Panc1 (cell line): ENCODE results near the gene GAL3ST3. TPM values are rescaled to one million over a fixed set of nuclear protein-coding genes. Genes with fewer than 3 reads are reported as not detected.
A peak's percentile ranks its signal among the peaks of the same experiment; 100 is the strongest.

Experiments
- ATAC-seq: fragments of 200-7000 bp; cut with Tn5 transposase; 2 replicates; pipeline ENCODE4 v1.9.1; 2020; ENCODE audit warnings: mild to moderate bottlenecking, moderate library complexity
- BruUV-seq: library from RNA; stranded (reverse); fragments of 400-500 nt; replicated peaks from 2 replicates; lab custom pipeline; 2021; lab: Mats Ljungman, UMichigan
- CTCF ChIA-PET: fragments of 300-600 bp; sonication (Branson Sonifier 250); formaldehyde crosslinking; loops from one replicate; lab custom pipeline; 2022; ENCODE audit warnings: antibody characterized with exemption; lab: Charles Lee
- POLR2A ChIA-PET: fragments of 300-600 bp; sonication (Branson Sonifier 250); formaldehyde crosslinking; loops from one replicate; lab custom pipeline; 2022; ENCODE audit warnings: antibody characterized with exemption; lab: Charles Lee
- DNase-seq: peaks from one replicate; pipeline ENCODE4 v3.0.0-alpha.2; 2010; ENCODE audit warnings: low read depth, low spot score
- H3K27ac ChIP-seq: 2 replicates; pipeline ENCODE4 v1.5.1; 2011; ENCODE audit warnings: mild to moderate bottlenecking, low read length, inconsistent platforms
- H3K27me3 ChIP-seq: fragments of 200-500 bp; sonication (Bioruptor generic); 2 replicates; pipeline ENCODE4 v1.6.0; 2014; ENCODE audit warnings: low read length, inconsistent platforms; ENCODE audit not compliant: control insufficient read depth, insufficient read depth
- H3K36me3 ChIP-seq: fragments of 200-500 bp; sonication (Bioruptor generic); 2 replicates; pipeline ENCODE4 v1.5.1; 2014; ENCODE audit warnings: inconsistent platforms, mild to moderate bottlenecking, low read length, moderate library complexity; ENCODE audit not compliant: control insufficient read depth, insufficient read depth
- H3K4me1 ChIP-seq: 2 replicates; pipeline ENCODE4 v1.5.1; 2011; ENCODE audit warnings: inconsistent platforms, mild to moderate bottlenecking, low read length, moderate library complexity; ENCODE audit not compliant: control insufficient read depth, insufficient read depth
- H3K4me3 ChIP-seq, 2 experiments: 2 replicates each; pipeline ENCODE4 v1.5.1; 2011 to 2012; ENCODE audit warnings: low read depth in 2 of 2, low read length in 2 of 2, mild to moderate bottlenecking in 2 of 2, inconsistent platforms in 1 of 2, moderate library complexity in 1 of 2
- H3K9me3 ChIP-seq: fragments of 200-500 bp; sonication (Bioruptor generic); 2 replicates; pipeline ENCODE4 v1.5.1; 2014; ENCODE audit warnings: low read depth, mild to moderate bottlenecking, inconsistent platforms, low read length, moderate library complexity; ENCODE audit not compliant: control insufficient read depth, insufficient read depth
- POLR2AphosphoS5 ChIP-seq: IDR thresholded peaks from 2 replicates; pipeline ENCODE4 v1.6.1; 2012; ENCODE audit warnings: mild to moderate bottlenecking, low read depth, low read length, moderate library complexity
- SIN3A ChIP-seq: IDR thresholded peaks from 2 replicates; pipeline ENCODE4 v1.6.1; 2012; ENCODE audit warnings: low read depth, mild to moderate bottlenecking, low read length, moderate library complexity, borderline replicate concordance; ENCODE audit not compliant: insufficient read depth
- TCF7L2 ChIP-seq: IDR thresholded peaks from 2 replicates; pipeline ENCODE4 v1.6.1; 2011; ENCODE audit warnings: mild to moderate bottlenecking, low read depth, low read length, inconsistent platforms
- in situ Hi-C: cut with HindIII; loops from 2 replicates; pipeline ENCODE4 v1.10.0; 2016; ENCODE audit warnings: low sequenced_read_pairs, low pct_unique_long_range_greater_than_20kb
- intact Hi-C: fragments of 100-400 bp; cut with micrococcal nuclease; formaldehyde crosslinking; loops from one replicate; pipeline ENCODE4 v1.10.0; 2022; ENCODE audit not compliant: unreplicated experiment
- total RNA-seq: library from RNA; stranded (reverse); gene quantifications from one replicate; pipeline ENCODE4 v1.2.1, GENCODE V29; 2021; ENCODE audit not compliant: unreplicated experiment
- TF ChIP-seq, protein P1 (sequence below), 2 experiments: IDR thresholded peaks; 2 replicates each; pipeline ENCODE4 v1.6.1; 2011 to 2012; ENCODE audit warnings: low read depth in 2 of 2, control low read depth in 1 of 2, low read length in 1 of 2, mild to moderate bottlenecking in 1 of 2, moderate library complexity in 1 of 2; ENCODE audit not compliant: insufficient read depth in 1 of 2
- TF ChIP-seq, protein P2 (sequence below): fragments of 450-650 bp; IDR thresholded peaks from 2 replicates; pipeline ENCODE4 v1.5.1; 2017; ENCODE audit warnings: mild to moderate bottlenecking

Gene GAL3ST3
- total RNA-seq, 1 experiment from 2014 or later: not detected

DNA sequence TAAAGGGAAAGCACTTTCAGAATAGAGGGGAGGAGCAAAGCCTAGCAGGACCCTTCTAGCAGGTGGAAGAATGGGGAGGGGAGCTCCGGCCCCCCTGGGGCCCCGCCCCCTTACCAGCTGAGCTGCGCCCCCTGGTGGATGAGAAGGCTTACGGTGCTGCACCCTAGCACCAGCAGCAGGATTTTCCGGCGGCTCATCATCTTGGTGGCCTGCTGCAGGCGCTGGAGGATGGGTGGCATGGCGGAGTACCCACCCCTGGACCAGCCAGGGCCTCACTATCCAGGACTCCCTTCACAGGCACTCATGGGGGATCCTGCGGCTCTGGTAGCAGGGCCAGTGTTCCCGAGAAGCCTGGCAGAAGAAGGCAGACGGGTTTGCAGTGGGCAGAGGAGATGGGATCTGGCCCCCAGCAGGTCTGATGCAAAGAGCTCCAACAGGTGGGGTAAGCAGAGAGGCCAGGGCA lies 3.8 kb downstream of the GAL3ST3 start:
- intact Hi-C loops: no loop called here
- ATAC-seq: peak; percentile 92
- H3K9me3 ChIP-seq: no peaks in the 10 kb centered on the region
- H3K4me3 ChIP-seq: no peak overlapping the region
- no peak for DNase-seq
- no TSS peak for BruUV-seq
- in situ Hi-C loops: no loop called here
- ChIA-PET CTCF (interaction anchor here (0.5 to 2.2 kb wide), 14 partner anchors 9 to 1910 kb away, joined by 3 to 15 read pairs (median 4); partner anchors contain the start of gene FIBP), POLR2A (interaction anchor here (1.0 kb wide), 1 partner anchor 11 kb away, joined by 12 read pairs; no protein-coding TSS in a partner anchor)
- H3K27ac ChIP-seq: no peak overlapping the region
- peaks cover 3% of the 10 kb centered on the region; the same call in 1 of the 2 replicates for H3K4me1 ChIP-seq
- no peaks in the 10 kb centered on the region for H3K36me3 ChIP-seq
- TF ChIP-seq, protein P1, sequence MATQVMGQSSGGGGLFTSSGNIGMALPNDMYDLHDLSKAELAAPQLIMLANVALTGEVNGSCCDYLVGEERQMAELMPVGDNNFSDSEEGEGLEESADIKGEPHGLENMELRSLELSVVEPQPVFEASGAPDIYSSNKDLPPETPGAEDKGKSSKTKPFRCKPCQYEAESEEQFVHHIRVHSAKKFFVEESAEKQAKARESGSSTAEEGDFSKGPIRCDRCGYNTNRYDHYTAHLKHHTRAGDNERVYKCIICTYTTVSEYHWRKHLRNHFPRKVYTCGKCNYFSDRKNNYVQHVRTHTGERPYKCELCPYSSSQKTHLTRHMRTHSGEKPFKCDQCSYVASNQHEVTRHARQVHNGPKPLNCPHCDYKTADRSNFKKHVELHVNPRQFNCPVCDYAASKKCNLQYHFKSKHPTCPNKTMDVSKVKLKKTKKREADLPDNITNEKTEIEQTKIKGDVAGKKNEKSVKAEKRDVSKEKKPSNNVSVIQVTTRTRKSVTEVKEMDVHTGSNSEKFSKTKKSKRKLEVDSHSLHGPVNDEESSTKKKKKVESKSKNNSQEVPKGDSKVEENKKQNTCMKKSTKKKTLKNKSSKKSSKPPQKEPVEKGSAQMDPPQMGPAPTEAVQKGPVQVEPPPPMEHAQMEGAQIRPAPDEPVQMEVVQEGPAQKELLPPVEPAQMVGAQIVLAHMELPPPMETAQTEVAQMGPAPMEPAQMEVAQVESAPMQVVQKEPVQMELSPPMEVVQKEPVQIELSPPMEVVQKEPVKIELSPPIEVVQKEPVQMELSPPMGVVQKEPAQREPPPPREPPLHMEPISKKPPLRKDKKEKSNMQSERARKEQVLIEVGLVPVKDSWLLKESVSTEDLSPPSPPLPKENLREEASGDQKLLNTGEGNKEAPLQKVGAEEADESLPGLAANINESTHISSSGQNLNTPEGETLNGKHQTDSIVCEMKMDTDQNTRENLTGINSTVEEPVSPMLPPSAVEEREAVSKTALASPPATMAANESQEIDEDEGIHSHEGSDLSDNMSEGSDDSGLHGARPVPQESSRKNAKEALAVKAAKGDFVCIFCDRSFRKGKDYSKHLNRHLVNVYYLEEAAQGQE (IDR thresholded peaks at IDR 0.05; ENCODE audit: insufficient read depth in 1 of 2, low read depth in 2 of 2, low read length in 1 of 2): no peak
- no peak for TF ChIP-seq POLR2AphosphoS5
- TF ChIP-seq, protein P2, sequence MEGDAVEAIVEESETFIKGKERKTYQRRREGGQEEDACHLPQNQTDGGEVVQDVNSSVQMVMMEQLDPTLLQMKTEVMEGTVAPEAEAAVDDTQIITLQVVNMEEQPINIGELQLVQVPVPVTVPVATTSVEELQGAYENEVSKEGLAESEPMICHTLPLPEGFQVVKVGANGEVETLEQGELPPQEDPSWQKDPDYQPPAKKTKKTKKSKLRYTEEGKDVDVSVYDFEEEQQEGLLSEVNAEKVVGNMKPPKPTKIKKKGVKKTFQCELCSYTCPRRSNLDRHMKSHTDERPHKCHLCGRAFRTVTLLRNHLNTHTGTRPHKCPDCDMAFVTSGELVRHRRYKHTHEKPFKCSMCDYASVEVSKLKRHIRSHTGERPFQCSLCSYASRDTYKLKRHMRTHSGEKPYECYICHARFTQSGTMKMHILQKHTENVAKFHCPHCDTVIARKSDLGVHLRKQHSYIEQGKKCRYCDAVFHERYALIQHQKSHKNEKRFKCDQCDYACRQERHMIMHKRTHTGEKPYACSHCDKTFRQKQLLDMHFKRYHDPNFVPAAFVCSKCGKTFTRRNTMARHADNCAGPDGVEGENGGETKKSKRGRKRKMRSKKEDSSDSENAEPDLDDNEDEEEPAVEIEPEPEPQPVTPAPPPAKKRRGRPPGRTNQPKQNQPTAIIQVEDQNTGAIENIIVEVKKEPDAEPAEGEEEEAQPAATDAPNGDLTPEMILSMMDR: peak; percentile 99
- no peaks in the 10 kb centered on the region for H3K27me3 ChIP-seq

DNA sequence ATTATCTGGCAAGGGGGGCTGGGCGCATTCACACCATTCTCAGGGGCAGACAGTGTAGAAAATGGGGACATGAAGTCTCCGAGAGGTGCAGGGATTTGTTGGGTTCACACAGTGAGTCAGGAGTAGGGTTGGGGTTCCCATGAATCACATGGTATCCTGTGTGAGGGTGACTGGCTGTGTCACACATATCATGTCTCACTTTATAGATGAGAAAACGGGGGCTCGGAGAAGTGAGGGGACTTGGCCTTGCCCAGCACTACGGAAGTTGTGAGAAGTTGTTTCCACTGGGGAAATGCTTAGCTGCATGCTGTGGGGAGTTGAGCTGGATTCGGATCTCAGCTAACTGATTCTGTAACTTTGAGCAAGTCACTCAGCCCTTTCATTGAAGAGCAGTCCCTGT lies 4.2 kb downstream of the GAL3ST3 start:
- DNase-seq: no peak
- BruUV-seq: no TSS peak
- TF ChIP-seq SIN3A (no peak), POLR2AphosphoS5 (no peak), TCF7L2 (no peak)
- TF ChIP-seq, protein P2: no peak
- TF ChIP-seq, protein P1 (IDR thresholded peaks at IDR 0.05; ENCODE audit: insufficient read depth in 1 of 2, low read depth in 2 of 2, low read length in 1 of 2): no peak
- H3K4me3 ChIP-seq: no peak overlapping the region
- peaks cover 3% of the 10 kb centered on the region; the same call in 1 of the 2 replicates for H3K4me1 ChIP-seq
- no peaks in the 10 kb centered on the region for H3K27me3 ChIP-seq
- H3K27ac ChIP-seq: no peak overlapping the region
- no peaks in the 10 kb centered on the region for H3K36me3 ChIP-seq
- no peak; the same call in 1 of the 2 replicates for ATAC-seq
- no peaks in the 10 kb centered on the region for H3K9me3 ChIP-seq
- in situ Hi-C loops (no loop called here), intact Hi-C loops (no loop called here)
- CTCF ChIA-PET: interaction anchor here (0.5 to 2.2 kb wide), 11 partner anchors 14 to 1910 kb away, joined by 3 to 12 read pairs (median 3); partner anchors contain the start of gene FIBP
- POLR2A ChIA-PET: interaction anchor here (1.0 kb wide), 1 partner anchor 11 kb away, joined by 12 read pairs; no protein-coding TSS in a partner anchor
